Measurements from ENCODE around the gene SEC11C. TPM values are rescaled to one million over a fixed set of nuclear protein-coding genes. Genes with fewer than 3 reads are reported as not detected.
A peak's percentile ranks its signal among the peaks of the same experiment; 100 is the strongest.

SEC11C gene
- total RNA-seq, 6 donors from 2014 or later, result 12.6 to 78.3 (median 63.0) TPM

- no peak for ATAC-seq (ENCODE audit: low FRiP score in 2 of 2)
- H3K27ac ChIP-seq, result no peak overlapping the region
- TF ChIP-seq POLR2AphosphoS5 (IDR thresholded peaks at IDR 0.05) (no peak), EP300 (IDR thresholded peaks at IDR 0.05) (no peak), POLR2A (IDR thresholded peaks at IDR 0.05) (no peak)
- no peak overlapping the region for H3K4me3 ChIP-seq
- no peaks in the 10 kb centered on the region for H3K36me3 ChIP-seq
- H3K9me3 ChIP-seq, result no peaks in the 10 kb centered on the region
- no peaks in the 10 kb centered on the region for H3K27me3 ChIP-seq
- no peak for DNase-seq
- 72 to 80% methylated on average over 7 of the region's 7 CpGs for WGBS, 2 donors
- H3K4me1 ChIP-seq, result no peaks in the 10 kb centered on the region
Measured at GRCh38 chr18:59096098-59096789, 43.4 kb upstream of the SEC11C start.

GRCh38 chr18:59101830-59102414 is 37.8 kb upstream of the SEC11C start:
- DNase-seq (no peak), ATAC-seq (ENCODE audit: low FRiP score in 2 of 2) (no peak)
- no peak overlapping the region for H3K27ac ChIP-seq
- H3K36me3 ChIP-seq, result no peaks in the 10 kb centered on the region
- WGBS, 2 donors, result 45 to 53% methylated on average over 4 of the region's 4 CpGs
- H3K27me3 ChIP-seq, result no peaks in the 10 kb centered on the region
- H3K9me3 ChIP-seq, result no peaks in the 10 kb centered on the region
- H3K4me1 ChIP-seq, result no peaks in the 10 kb centered on the region
- H3K4me3 ChIP-seq, result no peak overlapping the region
- no peak for TF ChIP-seq CTCF (IDR thresholded peaks at IDR 0.05)
- TF ChIP-seq POLR2AphosphoS5 (IDR thresholded peaks at IDR 0.05), result no peak
- no peak for TF ChIP-seq EP300 (IDR thresholded peaks at IDR 0.05)
- no peak for TF ChIP-seq POLR2A (IDR thresholded peaks at IDR 0.05)

DNA sequence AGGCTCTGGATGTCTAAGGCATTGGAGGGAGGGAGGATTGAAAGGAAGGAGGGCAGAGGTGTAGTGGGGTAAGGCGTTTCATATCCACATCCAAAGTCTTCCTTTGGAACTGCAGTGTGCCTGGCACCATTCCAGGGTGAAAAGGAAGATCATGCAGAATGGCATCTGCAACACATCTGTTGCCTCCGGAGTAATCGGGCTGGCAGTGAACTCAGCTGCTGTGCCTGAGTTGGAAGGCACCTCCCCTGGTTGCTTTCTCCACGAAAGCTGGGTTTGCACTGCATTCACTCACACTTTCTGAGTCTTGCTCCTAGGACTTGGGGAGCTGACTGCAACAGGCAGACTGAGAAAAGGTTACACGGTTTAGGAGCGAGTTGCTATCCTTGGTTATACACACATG is 30.3 kb upstream of the SEC11C start:
- WGBS, 2 donors, result 55 to 62% methylated on average over 6 of the region's 6 CpGs
- Histone ChIP-seq H3K36me3 (no peaks in the 10 kb centered on the region), H3K27me3 (no peaks in the 10 kb centered on the region)

GRCh38 chr18:59114160-59114559 is 25.5 kb upstream of the SEC11C start:
- H3K36me3 ChIP-seq, result no peaks in the 10 kb centered on the region
- H3K27me3 ChIP-seq, result no peaks in the 10 kb centered on the region
- no peak for TF ChIP-seq CTCF (IDR thresholded peaks at IDR 0.05)
- TF ChIP-seq POLR2AphosphoS5 (IDR thresholded peaks at IDR 0.05), result no peak
- TF ChIP-seq EP300 (IDR thresholded peaks at IDR 0.05), result no peak
- TF ChIP-seq POLR2A (IDR thresholded peaks at IDR 0.05), result no peak
- H3K9me3 ChIP-seq, result no peaks in the 10 kb centered on the region
- no peaks in the 10 kb centered on the region for H3K4me1 ChIP-seq
- H3K27ac ChIP-seq, result no peak overlapping the region
- ATAC-seq (ENCODE audit: low FRiP score in 2 of 2) (no peak), DNase-seq (no peak)
- H3K4me3 ChIP-seq, result no peak overlapping the region

More for the DNA sequence above, 30.3 kb upstream of the SEC11C start:
- Histone ChIP-seq H3K4me3 (no peak overlapping the region), H3K27ac (no peak overlapping the region), H3K9me3 (no peaks in the 10 kb centered on the region), H3K4me1 (no peaks in the 10 kb centered on the region)
- TF ChIP-seq EP300 (IDR thresholded peaks at IDR 0.05), result no peak
- no peak for TF ChIP-seq POLR2A (IDR thresholded peaks at IDR 0.05)
- no peak for TF ChIP-seq CTCF (IDR thresholded peaks at IDR 0.05)
- no peak for TF ChIP-seq POLR2AphosphoS5 (IDR thresholded peaks at IDR 0.05)
- DNase-seq (no peak), ATAC-seq (ENCODE audit: low FRiP score in 2 of 2) (no peak)

GRCh38 chr18:59123588-59124369 is 15.9 kb upstream of the SEC11C start:
- WGBS, 2 donors, result 63 to 64% methylated on average over 5 of the region's 5 CpGs
- Histone ChIP-seq H3K27me3 (no peaks in the 10 kb centered on the region), H3K9me3 (no peaks in the 10 kb centered on the region), H3K4me3 (no peak overlapping the region), H3K27ac (no peak overlapping the region), H3K4me1 (no peaks in the 10 kb centered on the region), H3K36me3 (no peaks in the 10 kb centered on the region)
- peak in 1 of 2 donors; percentile 69 for ATAC-seq (ENCODE audit: low FRiP score in 2 of 2)
- DNase-seq, result no peak
- TF ChIP-seq EP300 (IDR thresholded peaks at IDR 0.05) (no peak), POLR2A (IDR thresholded peaks at IDR 0.05) (no peak), POLR2AphosphoS5 (IDR thresholded peaks at IDR 0.05) (no peak), CTCF (IDR thresholded peaks at IDR 0.05) (no peak)
